HepG2 (cell line): Measurements from ENCODE around the gene SLC29A3. TPM values are rescaled to one million over a fixed set of nuclear protein-coding genes. Genes with fewer than 3 reads are reported as not detected.

Source experiments
- ATAC-seq: fragments of 200-7000 bp; cut with Tn5 transposase; 3 replicates; pipeline ENCODE4 v1.9.1; 2020; ENCODE audit warnings: mild to moderate bottlenecking, moderate library complexity
- BruUV-seq: library from RNA; stranded (reverse); fragments of 400-500 nt; replicated peaks from 2 replicates; lab custom pipeline; 2021; lab: Mats Ljungman, UMichigan
- CTCF ChIA-PET: fragments of 300-600 bp; formaldehyde crosslinking; extraction: SDS; loops from one replicate; lab custom pipeline; 2021; ENCODE audit warnings: low total read pairs, inconsistent platforms, low intra/inter-chr PET ratio; lab: Yijun Ruan, JAX
- POLR2A ChIA-PET: fragments of 350-600 bp; sonication (Branson Sonifier 250); formaldehyde crosslinking; loops from one replicate; lab custom pipeline; 2020; ENCODE audit warnings: antibody characterized with exemption, inconsistent platforms; lab: Yijun Ruan, JAX
- DNase-seq: peaks from one replicate; pipeline ENCODE4 v3.0.0-alpha.2; 2015; ENCODE audit warnings: low spot score
- FAIRE-seq: peaks from 3 replicates; lab custom pipeline; 2011; peaks lifted over from hg19 to GRCh38; lab: Jason Lieb, UNC
- H2AFZ ChIP-seq: one replicate; pipeline ENCODE4 v1.6.1; 2011; ENCODE audit warnings: low read length, inconsistent platforms
- H3K27ac ChIP-seq: fragments of 300-600 bp; 3 replicates; pipeline ENCODE4 v1.8.0; 2011; ENCODE audit warnings: mixed run types, mild to moderate bottlenecking, mixed read lengths, low read length, inconsistent platforms; ENCODE audit not compliant: insufficient read depth; ENCODE audit errors: extremely low read length
- H3K27me3 ChIP-seq, 2 experiments: fragments of 200-600 bp in 1 of 2; 2 replicates in 1 of 2; 3 replicates in 1 of 2; pipeline versions ENCODE4 v1.6.0 to v1.8.0; 2011; ENCODE audit warnings: low read length in 2 of 2, mild to moderate bottlenecking in 2 of 2, moderate library complexity in 2 of 2, inconsistent platforms in 1 of 2; ENCODE audit not compliant: insufficient read depth in 2 of 2, control insufficient read depth in 1 of 2
- H3K36me3 ChIP-seq, 2 experiments: fragments of 200-600 bp in 1 of 2; replicated peaks in 1 of 2; 2 replicates in 1 of 2; 3 replicates in 1 of 2; pipeline versions ENCODE4 v1.5.1 to v1.8.0; 2011; ENCODE audit warnings: low read length in 2 of 2, inconsistent platforms in 1 of 2; ENCODE audit not compliant: insufficient read depth in 2 of 2, control insufficient read depth in 1 of 2
- H3K4me1 ChIP-seq: 2 replicates; pipeline ENCODE4 v1.5.1; 2012; ENCODE audit warnings: low read length, inconsistent platforms; ENCODE audit not compliant: insufficient read depth
- H3K4me2 ChIP-seq: 2 replicates; pipeline ENCODE4 v1.6.0; 2011; ENCODE audit warnings: low read depth, low read length, inconsistent platforms
- H3K4me3 ChIP-seq, 3 experiments: fragments of 200-600 bp in 1 of 3; sonication (generic), shearing (Covaris generic) in 1 of 3; replicated peaks in 1 of 3; 2 replicates each; pipeline ENCODE4 v1.5.1; 2011 to 2016; ENCODE audit warnings: low read length in 3 of 3, inconsistent platforms in 2 of 3, low read depth in 2 of 3, mild to moderate bottlenecking in 2 of 3, control low read depth in 1 of 3, mixed read lengths in 1 of 3; ENCODE audit not compliant: insufficient read depth in 1 of 3
- H3K79me2 ChIP-seq: one replicate; pipeline ENCODE4 v1.6.1; 2011; ENCODE audit warnings: low read length, inconsistent platforms; ENCODE audit not compliant: insufficient read depth
- H3K9ac ChIP-seq: 2 replicates; pipeline ENCODE4 v1.6.0; 2011; ENCODE audit warnings: mild to moderate bottlenecking, low read depth, low read length, inconsistent platforms; ENCODE audit not compliant: insufficient read depth
- H3K9me3 ChIP-seq: 2 replicates; pipeline ENCODE4 v1.5.1; 2012; ENCODE audit warnings: mild to moderate bottlenecking, low read length
- H4K20me1 ChIP-seq: 2 replicates; pipeline ENCODE4 v1.6.0; 2011; ENCODE audit warnings: inconsistent platforms, mild to moderate bottlenecking, low read length, moderate library complexity; ENCODE audit not compliant: insufficient read depth
- ATF7 ChIP-seq, 2 experiments: fragments of 450-650 bp in 1 of 2; sonication (generic) in 1 of 2; formaldehyde crosslinking in 1 of 2; IDR thresholded peaks; 2 replicates each; pipeline versions ENCODE4 v1.4.0 to v1.6.1; 2016 to 2020; ENCODE audit warnings: antibody characterized with exemption in 1 of 2, mild to moderate bottlenecking in 1 of 2, missing genetic modification reagents in 1 of 2
- GATAD1 ChIP-seq: IDR thresholded peaks from 2 replicates; pipeline ENCODE4 v1.6.1; 2016; ENCODE audit warnings: missing genetic modification reagents, missing compliant biosample characterization
- POLR2AphosphoS2 ChIP-seq: IDR thresholded peaks from 2 replicates; pipeline ENCODE4 v1.6.1; 2011; ENCODE audit warnings: low read depth, low read length, improper control_type of control experiment
- THAP11 ChIP-seq: IDR thresholded peaks from 2 replicates; pipeline ENCODE4 v1.6.1; 2016; ENCODE audit warnings: missing biosample characterization, missing genetic modification reagents
- ZSCAN25 ChIP-seq: sonication (generic); formaldehyde crosslinking; IDR thresholded peaks from 2 replicates; pipeline ENCODE4 v1.8.0; 2022; ENCODE audit warnings: mild to moderate bottlenecking, missing genetic modification reagents
- WGBS: methylation state at CpG from one replicate; pipeline ENCODE4 v1.1.6; 2017; ENCODE audit warnings: low lambda C conversion rate; 5-methylcytosine and 5-hydroxymethylcytosine counted together
- in situ Hi-C: cut with HindIII; loops from 2 replicates; pipeline ENCODE4 v1.10.0; 2017; ENCODE audit warnings: low pct_unique_long_range_greater_than_20kb; ENCODE audit not compliant: extremely low pct_ligation_motif_present
- intact Hi-C: fragments of 100-400 bp; cut with micrococcal nuclease; formaldehyde crosslinking; loops from one replicate; pipeline ENCODE4 v1.10.0; 2022; ENCODE audit not compliant: unreplicated experiment
- polyA plus RNA-seq, 8 experiments: library from polyadenylated mRNA; depleted of rRNA in 3 of 8; stranded (reverse) in 7 of 8; unstranded in 1 of 8; fragments of >200 nt; fragmentation: Illumina TruSeq in 4 of 8; extraction: Trizol in 4 of 8; gene quantifications; 2 replicates each; pipeline versions ENCODE4 v1.2.1 to v1.2.3, GENCODE V29; 2011 to 2016; ENCODE audit warnings: low read depth in 4 of 8, missing spikeins in 1 of 8, mixed read lengths in 1 of 8; ENCODE audit not compliant: insufficient read depth in 1 of 8
- total RNA-seq, 5 experiments: library from RNA; depleted of rRNA; stranded (reverse); fragments of >200 nt; fragmentation: Illumina TruSeq; extraction: Trizol; gene quantifications; 2 replicates each; pipeline ENCODE4 v1.2.3, GENCODE V29; 2016; ENCODE audit warnings: low read depth in 1 of 5
- TF ChIP-seq, protein P1 (sequence below): sonication (generic); formaldehyde crosslinking; IDR thresholded peaks from 2 replicates; pipeline ENCODE4 v1.4.0; 2020; ENCODE audit warnings: mild to moderate bottlenecking, missing genetic modification reagents
- TF ChIP-seq, protein P2 (sequence below): sonication (generic); formaldehyde crosslinking; IDR thresholded peaks from 2 replicates; pipeline ENCODE4 v1.5.1; 2020; ENCODE audit warnings: mild to moderate bottlenecking, moderate library complexity, missing genetic modification reagents
- TF ChIP-seq, protein P3 (sequence below): sonication (generic); formaldehyde crosslinking; IDR thresholded peaks from 2 replicates; pipeline ENCODE4 v1.4.0; 2020; ENCODE audit warnings: missing genetic modification reagents

Gene SLC29A3
- total and polyA plus RNA-seq, 2 of the 13 experiments (the other 11 are each of a cell fraction or from before 2014, with no cell fraction given), result 8.6 to 11.8 TPM

DNA sequence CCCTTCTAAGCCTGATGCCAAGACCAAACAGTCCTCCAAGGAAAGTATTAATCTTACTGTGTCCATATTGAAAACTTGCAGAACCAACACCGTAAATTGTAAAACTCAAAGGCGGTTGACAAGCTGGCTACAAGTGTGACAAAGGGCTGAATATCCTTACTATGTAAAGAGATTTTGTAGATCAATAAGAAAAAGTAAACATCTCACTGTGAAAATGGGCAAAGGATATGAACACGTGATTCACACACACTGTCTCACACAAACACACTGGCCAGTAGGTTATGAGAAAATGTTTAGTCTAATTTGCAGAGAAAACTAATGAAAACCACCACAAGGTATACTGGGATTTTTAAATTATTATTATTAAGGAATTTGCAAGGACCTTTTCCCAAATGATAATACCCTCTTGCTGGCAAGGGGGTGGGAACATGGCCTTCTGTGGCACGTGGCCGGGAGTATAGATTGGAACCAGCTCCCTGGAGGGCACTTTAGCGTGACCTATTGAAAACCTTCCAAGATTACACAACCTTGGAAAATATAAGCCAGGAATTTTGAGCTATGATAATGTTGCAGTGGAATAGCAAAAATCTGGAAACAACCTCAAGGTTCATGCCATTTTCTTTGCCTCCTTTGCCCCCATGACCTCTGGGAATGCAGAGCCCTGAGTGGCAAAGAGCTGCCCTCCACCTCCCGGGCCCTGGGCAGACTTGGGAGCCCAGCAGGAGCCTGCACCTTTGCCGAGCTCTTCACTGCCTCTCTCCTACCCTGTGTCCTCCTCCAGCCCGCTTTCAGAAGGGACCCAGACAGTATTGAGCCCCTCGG, 26.2 kb upstream of the SLC29A3 start (continued):
- no peak for TF ChIP-seq POLR2AphosphoS2

DNA sequence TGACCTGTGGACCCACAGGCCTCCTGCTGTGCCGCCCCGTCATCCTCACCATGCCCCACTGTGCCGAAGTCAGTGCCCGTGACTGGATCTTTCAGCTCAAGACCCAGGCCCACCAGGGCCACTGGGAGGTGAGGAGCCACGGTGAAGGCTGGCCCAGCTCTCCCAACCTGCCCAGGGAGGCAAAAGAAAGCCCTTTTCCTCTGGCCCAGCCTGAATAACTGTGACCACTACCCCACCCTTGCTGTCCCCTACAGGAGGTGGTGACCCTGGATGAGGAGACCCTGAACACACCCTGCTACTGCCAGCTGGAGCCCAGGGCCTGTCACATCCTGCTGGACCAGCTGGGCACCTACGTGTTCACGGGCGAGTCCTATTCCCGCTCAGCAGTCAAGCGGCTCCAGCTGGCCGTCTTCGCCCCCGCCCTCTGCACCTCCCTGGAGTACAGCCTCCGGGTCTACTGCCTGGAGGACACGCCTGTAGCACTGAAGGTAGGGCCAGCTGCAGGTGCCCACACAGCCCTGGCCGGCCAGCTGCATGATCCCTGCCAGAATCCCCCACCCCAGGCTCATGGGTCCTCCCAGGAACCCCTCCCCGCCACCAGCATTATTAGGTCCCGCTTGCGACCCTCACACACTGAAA, 25.5 kb upstream of the SLC29A3 start:
- H3K4me3 ChIP-seq, result no peak overlapping the region
- no peak for FAIRE-seq
- TF ChIP-seq ZSCAN25 (CRISPR knock-in tag), result no peak
- no peak for TF ChIP-seq THAP11 (CRISPR knock-in tag)
- TF ChIP-seq, protein P1, sequence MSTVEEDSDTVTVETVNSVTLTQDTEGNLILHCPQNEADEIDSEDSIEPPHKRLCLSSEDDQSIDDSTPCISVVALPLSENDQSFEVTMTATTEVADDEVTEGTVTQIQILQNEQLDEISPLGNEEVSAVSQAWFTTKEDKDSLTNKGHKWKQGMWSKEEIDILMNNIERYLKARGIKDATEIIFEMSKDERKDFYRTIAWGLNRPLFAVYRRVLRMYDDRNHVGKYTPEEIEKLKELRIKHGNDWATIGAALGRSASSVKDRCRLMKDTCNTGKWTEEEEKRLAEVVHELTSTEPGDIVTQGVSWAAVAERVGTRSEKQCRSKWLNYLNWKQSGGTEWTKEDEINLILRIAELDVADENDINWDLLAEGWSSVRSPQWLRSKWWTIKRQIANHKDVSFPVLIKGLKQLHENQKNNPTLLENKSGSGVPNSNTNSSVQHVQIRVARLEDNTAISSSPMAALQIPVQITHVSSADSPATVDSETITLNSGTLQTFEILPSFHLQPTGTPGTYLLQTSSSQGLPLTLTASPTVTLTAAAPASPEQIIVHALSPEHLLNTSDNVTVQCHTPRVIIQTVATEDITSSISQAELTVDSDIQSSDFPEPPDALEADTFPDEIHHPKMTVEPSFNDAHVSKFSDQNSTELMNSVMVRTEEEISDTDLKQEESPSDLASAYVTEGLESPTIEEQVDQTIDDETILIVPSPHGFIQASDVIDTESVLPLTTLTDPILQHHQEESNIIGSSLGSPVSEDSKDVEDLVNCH (CRISPR knock-in tag), result no peak
- TF ChIP-seq, protein P2, sequence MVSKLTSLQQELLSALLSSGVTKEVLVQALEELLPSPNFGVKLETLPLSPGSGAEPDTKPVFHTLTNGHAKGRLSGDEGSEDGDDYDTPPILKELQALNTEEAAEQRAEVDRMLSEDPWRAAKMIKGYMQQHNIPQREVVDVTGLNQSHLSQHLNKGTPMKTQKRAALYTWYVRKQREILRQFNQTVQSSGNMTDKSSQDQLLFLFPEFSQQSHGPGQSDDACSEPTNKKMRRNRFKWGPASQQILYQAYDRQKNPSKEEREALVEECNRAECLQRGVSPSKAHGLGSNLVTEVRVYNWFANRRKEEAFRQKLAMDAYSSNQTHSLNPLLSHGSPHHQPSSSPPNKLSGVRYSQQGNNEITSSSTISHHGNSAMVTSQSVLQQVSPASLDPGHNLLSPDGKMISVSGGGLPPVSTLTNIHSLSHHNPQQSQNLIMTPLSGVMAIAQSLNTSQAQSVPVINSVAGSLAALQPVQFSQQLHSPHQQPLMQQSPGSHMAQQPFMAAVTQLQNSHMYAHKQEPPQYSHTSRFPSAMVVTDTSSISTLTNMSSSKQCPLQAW (CRISPR knock-in tag), result no peak
- TF ChIP-seq ATF7 (IDR thresholded peaks at IDR 0.05), result no peak
- no peak for TF ChIP-seq ATF7 (CRISPR knock-in tag; IDR thresholded peaks at IDR 0.05)
- TF ChIP-seq GATAD1, result no peak
- TF ChIP-seq, protein P3, sequence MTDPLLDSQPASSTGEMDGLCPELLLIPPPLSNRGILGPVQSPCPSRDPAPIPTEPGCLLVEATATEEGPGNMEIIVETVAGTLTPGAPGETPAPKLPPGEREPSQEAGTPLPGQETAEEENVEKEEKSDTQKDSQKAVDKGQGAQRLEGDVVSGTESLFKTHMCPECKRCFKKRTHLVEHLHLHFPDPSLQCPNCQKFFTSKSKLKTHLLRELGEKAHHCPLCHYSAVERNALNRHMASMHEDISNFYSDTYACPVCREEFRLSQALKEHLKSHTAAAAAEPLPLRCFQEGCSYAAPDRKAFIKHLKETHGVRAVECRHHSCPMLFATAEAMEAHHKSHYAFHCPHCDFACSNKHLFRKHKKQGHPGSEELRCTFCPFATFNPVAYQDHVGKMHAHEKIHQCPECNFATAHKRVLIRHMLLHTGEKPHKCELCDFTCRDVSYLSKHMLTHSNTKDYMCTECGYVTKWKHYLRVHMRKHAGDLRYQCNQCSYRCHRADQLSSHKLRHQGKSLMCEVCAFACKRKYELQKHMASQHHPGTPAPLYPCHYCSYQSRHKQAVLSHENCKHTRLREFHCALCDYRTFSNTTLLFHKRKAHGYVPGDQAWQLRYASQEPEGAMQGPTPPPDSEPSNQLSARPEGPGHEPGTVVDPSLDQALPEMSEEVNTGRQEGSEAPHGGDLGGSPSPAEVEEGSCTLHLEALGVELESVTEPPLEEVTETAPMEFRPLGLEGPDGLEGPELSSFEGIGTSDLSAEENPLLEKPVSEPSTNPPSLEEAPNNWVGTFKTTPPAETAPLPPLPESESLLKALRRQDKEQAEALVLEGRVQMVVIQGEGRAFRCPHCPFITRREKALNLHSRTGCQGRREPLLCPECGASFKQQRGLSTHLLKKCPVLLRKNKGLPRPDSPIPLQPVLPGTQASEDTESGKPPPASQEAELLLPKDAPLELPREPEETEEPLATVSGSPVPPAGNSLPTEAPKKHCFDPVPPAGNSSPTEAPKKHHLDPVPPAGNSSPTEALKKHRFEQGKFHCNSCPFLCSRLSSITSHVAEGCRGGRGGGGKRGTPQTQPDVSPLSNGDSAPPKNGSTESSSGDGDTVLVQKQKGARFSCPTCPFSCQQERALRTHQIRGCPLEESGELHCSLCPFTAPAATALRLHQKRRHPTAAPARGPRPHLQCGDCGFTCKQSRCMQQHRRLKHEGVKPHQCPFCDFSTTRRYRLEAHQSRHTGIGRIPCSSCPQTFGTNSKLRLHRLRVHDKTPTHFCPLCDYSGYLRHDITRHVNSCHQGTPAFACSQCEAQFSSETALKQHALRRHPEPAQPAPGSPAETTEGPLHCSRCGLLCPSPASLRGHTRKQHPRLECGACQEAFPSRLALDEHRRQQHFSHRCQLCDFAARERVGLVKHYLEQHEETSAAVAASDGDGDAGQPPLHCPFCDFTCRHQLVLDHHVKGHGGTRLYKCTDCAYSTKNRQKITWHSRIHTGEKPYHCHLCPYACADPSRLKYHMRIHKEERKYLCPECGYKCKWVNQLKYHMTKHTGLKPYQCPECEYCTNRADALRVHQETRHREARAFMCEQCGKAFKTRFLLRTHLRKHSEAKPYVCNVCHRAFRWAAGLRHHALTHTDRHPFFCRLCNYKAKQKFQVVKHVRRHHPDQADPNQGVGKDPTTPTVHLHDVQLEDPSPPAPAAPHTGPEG (CRISPR knock-in tag), result no peak

More for the DNA sequence above, 25.5 kb upstream of the SLC29A3 start:
- Histone ChIP-seq H2AFZ (no peak overlapping the region), H3K4me2 (no peak overlapping the region), H3K79me2 (no peaks in the 10 kb centered on the region), H3K36me3 (no peaks in the 10 kb centered on the region), H3K4me1 (peaks cover 26% of the 10 kb centered on the region), H3K27ac (no peak overlapping the region), H3K9ac (no peak overlapping the region), H3K27me3 (peaks cover 2 to 17% of the 10 kb centered on the region in 2 experiments; a peak in 3 of 5 replicates), H4K20me1 (no peaks in the 10 kb centered on the region), H3K9me3 (no peaks in the 10 kb centered on the region)
- CTCF ChIA-PET, result no interaction called here
- ATAC-seq, result no peak
- intact Hi-C loops, result no loop called here
- POLR2A ChIA-PET, result interaction anchor here (1.0 to 1.1 kb wide), 2 partner anchors 25 to 345 kb away, joined by 3 read pairs; partner anchors contain the start of gene SLC29A3
- 59% methylated on average over 13 of the region's 19 CpGs for WGBS
- in situ Hi-C loops, result no loop called here
- no peak for DNase-seq
- no TSS peak for BruUV-seq
